ENCODE data around the gene LRRC61. TPM values are rescaled to one million over a fixed set of nuclear protein-coding genes. Genes with fewer than 3 reads are reported as not detected.

LRRC61 gene
- total RNA-seq, 2 donors from 2014 or later, result 4.6 to 10.2 TPM

GRCh38 chr7:150335774-150336112 is 12.6 kb downstream of the LRRC61 start:
- H3K4me3 ChIP-seq, result no peak overlapping the region
- no peak for ATAC-seq (ENCODE audit: insufficient number of reproducible peaks, low FRiP score, low read depth)
- H3K4me1 ChIP-seq (ENCODE audit: control insufficient read depth in 1 of 2, low read depth in 2 of 2), result peaks cover 0 to 16% of the 10 kb centered on the region in 2 donors
- H3K27ac ChIP-seq, result no peak overlapping the region
- no peaks in the 10 kb centered on the region for H3K27me3 ChIP-seq (replicated peaks; ENCODE audit: insufficient read depth)
- TF ChIP-seq CTCF (IDR thresholded peaks at IDR 0.05), result no peak
- no peaks in the 10 kb centered on the region for H3K9me3 ChIP-seq
- no peaks in the 10 kb centered on the region for H3K36me3 ChIP-seq
- no peak for DNase-seq (ENCODE audit: low spot score)

GRCh38 chr7:150336746-150337145 is 13.6 kb downstream of the LRRC61 start:
- ATAC-seq (ENCODE audit: insufficient number of reproducible peaks, low FRiP score, low read depth), result no peak
- DNase-seq (ENCODE audit: low spot score), result no peak

GRCh38 chr7:150337179-150337578 is 14.0 kb downstream of the LRRC61 start:
- Histone ChIP-seq H3K27me3 (replicated peaks; ENCODE audit: insufficient read depth) (no peaks in the 10 kb centered on the region), H3K9me3 (no peaks in the 10 kb centered on the region), H3K36me3 (no peaks in the 10 kb centered on the region), H3K4me3 (no peak overlapping the region), H3K4me1 (ENCODE audit: control insufficient read depth in 1 of 2, low read depth in 2 of 2) (peaks cover 0 to 27% of the 10 kb centered on the region in 2 donors), H3K27ac (no peak overlapping the region)
- no peak for TF ChIP-seq CTCF (IDR thresholded peaks at IDR 0.05)
- ATAC-seq (ENCODE audit: insufficient number of reproducible peaks, low FRiP score, low read depth) (no peak), DNase-seq (ENCODE audit: low spot score) (no peak)

More at GRCh38 chr7:150336746-150337145, 13.6 kb downstream of the LRRC61 start:
- no peak overlapping the region for H3K4me3 ChIP-seq
- no peak for TF ChIP-seq CTCF (IDR thresholded peaks at IDR 0.05)
- H3K27me3 ChIP-seq (replicated peaks; ENCODE audit: insufficient read depth), result no peaks in the 10 kb centered on the region
- no peak overlapping the region for H3K27ac ChIP-seq
- H3K4me1 ChIP-seq (ENCODE audit: control insufficient read depth in 1 of 2, low read depth in 2 of 2), result peaks cover 0 to 23% of the 10 kb centered on the region in 2 donors
- no peaks in the 10 kb centered on the region for H3K9me3 ChIP-seq
- no peaks in the 10 kb centered on the region for H3K36me3 ChIP-seq

GRCh38 chr7:150337659-150338081 is 14.5 kb downstream of the LRRC61 start:
- Histone ChIP-seq H3K27ac (no peak overlapping the region), H3K4me1 (ENCODE audit: control insufficient read depth in 1 of 2, low read depth in 2 of 2) (peaks cover 0 to 27% of the 10 kb centered on the region in 2 donors), H3K36me3 (no peaks in the 10 kb centered on the region), H3K4me3 (no peak overlapping the region), H3K27me3 (replicated peaks; ENCODE audit: insufficient read depth) (no peaks in the 10 kb centered on the region), H3K9me3 (no peaks in the 10 kb centered on the region)
- DNase-seq (ENCODE audit: low spot score), result no peak
- ATAC-seq (ENCODE audit: insufficient number of reproducible peaks, low FRiP score, low read depth), result no peak
- TF ChIP-seq CTCF (IDR thresholded peaks at IDR 0.05), result no peak

- H3K27ac ChIP-seq, result no peak overlapping the region
- DNase-seq (ENCODE audit: low spot score), result no peak
Measured at GRCh38 chr7:150338166-150338829, 15.1 kb downstream of the LRRC61 start.

More at GRCh38 chr7:150338166-150338829, 15.1 kb downstream of the LRRC61 start:
- Histone ChIP-seq H3K4me3 (no peak overlapping the region), H3K27me3 (replicated peaks; ENCODE audit: insufficient read depth) (no peaks in the 10 kb centered on the region), H3K9me3 (no peaks in the 10 kb centered on the region), H3K36me3 (no peaks in the 10 kb centered on the region), H3K4me1 (ENCODE audit: control insufficient read depth in 1 of 2, low read depth in 2 of 2) (peaks cover 0 to 27% of the 10 kb centered on the region in 2 donors)
- no peak for TF ChIP-seq CTCF (IDR thresholded peaks at IDR 0.05)
- no peak for ATAC-seq (ENCODE audit: insufficient number of reproducible peaks, low FRiP score, low read depth)

All from thoracic aorta (tissue), 2 donors.